Suprapubic skin (tissue), 4 donors: ENCODE data around the gene VARS1. TPM values are rescaled to one million over a fixed set of nuclear protein-coding genes. Genes with fewer than 3 reads are reported as not detected.
"Not testable (repeated sequence)": the region's sequence is repeated elsewhere in the genome, so short reads cannot be mapped to it uniquely, and the experiment has no call there.

Source experiments
- DNase-seq, 2 donors: peaks; one replicate each; pipeline ENCODE4 v3.0.0-alpha.2; 2019; ENCODE audit warnings: low spot score in 2 of 2
- H3K27ac ChIP-seq: fragments of 200-600 bp; sonication (generic); one replicate; pipeline ENCODE4 v1.5.1; 2019
- H3K27me3 ChIP-seq: fragments of 200-600 bp; sonication (generic); one replicate; pipeline ENCODE4 v1.5.1; 2019
- H3K36me3 ChIP-seq: fragments of 200-600 bp; sonication (generic); one replicate; pipeline ENCODE4 v1.5.1; 2019
- H3K4me1 ChIP-seq: fragments of 200-600 bp; sonication (generic); one replicate; pipeline ENCODE4 v1.5.1; 2019
- H3K4me3 ChIP-seq: fragments of 200-600 bp; sonication (generic); one replicate; pipeline ENCODE4 v1.5.1; 2019; ENCODE audit warnings: mild to moderate bottlenecking
- H3K9me3 ChIP-seq: fragments of 200-600 bp; sonication (generic); one replicate; pipeline ENCODE4 v1.5.1; 2019
- EP300 ChIP-seq: sonication (generic); formaldehyde crosslinking; IDR thresholded peaks from one replicate; pipeline ENCODE4 v1.6.1; 2017; ENCODE audit warnings: antibody characterized with exemption
- POLR2A ChIP-seq, 2 donors: fragments of 450-650 bp; IDR thresholded peaks; one replicate each; pipeline ENCODE4 v1.6.1; 2017; ENCODE audit warnings: antibody characterized with exemption in 2 of 2, mild to moderate bottlenecking in 2 of 2, moderate library complexity in 2 of 2
- POLR2AphosphoS5 ChIP-seq, 3 donors: sonication (generic); formaldehyde crosslinking; IDR thresholded peaks; one replicate each; pipeline ENCODE4 v1.6.1; 2017; ENCODE audit warnings: antibody characterized with exemption in 3 of 3
- WGBS: methylation state at CpG from one replicate; pipeline ENCODE4 v1.1.5; 2018; 5-methylcytosine and 5-hydroxymethylcytosine counted together
- total RNA-seq, 4 donors: library from RNA; depleted of rRNA; stranded (reverse); fragments of >200 nt; gene quantifications; one replicate each; pipeline ENCODE4 v1.1.0, GENCODE V29; 2016
- TF ChIP-seq, protein P1 (sequence below), 2 donors: fragments of 200-600 bp in 1 of 2; fragments of 450-650 bp in 1 of 2; sonication (generic) in 1 of 2; IDR thresholded peaks; one replicate each; pipeline ENCODE4 v1.5.1; 2016 to 2019; ENCODE audit warnings: antibody characterized with exemption in 2 of 2, mild to moderate bottlenecking in 1 of 2, moderate library complexity in 1 of 2

The VARS1 gene
- total RNA-seq, 4 donors from 2014 or later, result 48.8 to 60.0 (median 59.1) TPM

- Histone ChIP-seq H3K27ac (peak overlapping the region; percentile 96), H3K9me3 (no peaks in the 10 kb centered on the region), H3K4me3 (peak overlapping the region; percentile 70), H3K27me3 (no peaks in the 10 kb centered on the region), H3K4me1 (peaks cover 58% of the 10 kb centered on the region), H3K36me3 (no peaks in the 10 kb centered on the region)
- DNase-seq, result peak; percentile 95 to 97
- TF ChIP-seq EP300 (no peak), POLR2A (IDR thresholded peaks at IDR 0.05) (peak in 1 of 2 donors; percentile 48), POLR2AphosphoS5 (IDR thresholded peaks at IDR 0.05) (peak; percentile 11 to 51 (median 16))
- TF ChIP-seq, protein P1, sequence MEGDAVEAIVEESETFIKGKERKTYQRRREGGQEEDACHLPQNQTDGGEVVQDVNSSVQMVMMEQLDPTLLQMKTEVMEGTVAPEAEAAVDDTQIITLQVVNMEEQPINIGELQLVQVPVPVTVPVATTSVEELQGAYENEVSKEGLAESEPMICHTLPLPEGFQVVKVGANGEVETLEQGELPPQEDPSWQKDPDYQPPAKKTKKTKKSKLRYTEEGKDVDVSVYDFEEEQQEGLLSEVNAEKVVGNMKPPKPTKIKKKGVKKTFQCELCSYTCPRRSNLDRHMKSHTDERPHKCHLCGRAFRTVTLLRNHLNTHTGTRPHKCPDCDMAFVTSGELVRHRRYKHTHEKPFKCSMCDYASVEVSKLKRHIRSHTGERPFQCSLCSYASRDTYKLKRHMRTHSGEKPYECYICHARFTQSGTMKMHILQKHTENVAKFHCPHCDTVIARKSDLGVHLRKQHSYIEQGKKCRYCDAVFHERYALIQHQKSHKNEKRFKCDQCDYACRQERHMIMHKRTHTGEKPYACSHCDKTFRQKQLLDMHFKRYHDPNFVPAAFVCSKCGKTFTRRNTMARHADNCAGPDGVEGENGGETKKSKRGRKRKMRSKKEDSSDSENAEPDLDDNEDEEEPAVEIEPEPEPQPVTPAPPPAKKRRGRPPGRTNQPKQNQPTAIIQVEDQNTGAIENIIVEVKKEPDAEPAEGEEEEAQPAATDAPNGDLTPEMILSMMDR (IDR thresholded peaks at IDR 0.05), result no peak
- under 1% methylated on average over 13 of the region's 13 CpGs for WGBS
Measured at GRCh38 chr6:31826793-31827285, 31.3 kb upstream of the VARS1 start.

DNA sequence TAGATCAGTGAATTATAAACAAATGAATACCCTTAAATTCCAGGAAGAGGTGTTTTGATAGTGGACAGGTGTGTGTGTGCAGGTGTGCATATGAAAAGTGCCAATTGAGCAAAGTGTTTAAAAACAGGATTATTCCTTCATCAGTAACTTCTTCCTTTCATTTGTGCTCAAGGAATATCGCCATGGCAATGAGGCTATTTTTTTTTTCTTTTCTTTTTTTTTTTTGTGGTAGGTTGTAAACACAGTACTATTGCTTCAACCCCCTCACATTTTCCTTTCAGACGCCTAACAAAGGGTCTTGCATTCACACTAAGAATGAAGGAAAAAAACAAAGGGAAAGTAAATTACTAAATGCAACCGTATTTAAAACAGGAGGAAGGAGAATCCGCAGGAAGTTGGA is 30.0 kb upstream of the VARS1 start:
- peak overlapping the region; percentile 96 for H3K27ac ChIP-seq
- no peak for DNase-seq
- H3K9me3 ChIP-seq, result no peaks in the 10 kb centered on the region
- peak overlapping the region; percentile 70 for H3K4me3 ChIP-seq
- no peak for TF ChIP-seq POLR2AphosphoS5 (IDR thresholded peaks at IDR 0.05)
- TF ChIP-seq, protein P1 (IDR thresholded peaks at IDR 0.05), result no peak
- TF ChIP-seq POLR2A (IDR thresholded peaks at IDR 0.05), result no peak
- no peak for TF ChIP-seq EP300
- H3K36me3 ChIP-seq, result no peaks in the 10 kb centered on the region
- H3K4me1 ChIP-seq, result peaks cover 57% of the 10 kb centered on the region
- no peaks in the 10 kb centered on the region for H3K27me3 ChIP-seq
- 45% methylated on average over 4 of the region's 4 CpGs for WGBS

- not testable (repeated sequence) for H3K27me3 ChIP-seq, H3K4me3 ChIP-seq, DNase-seq, H3K9me3 ChIP-seq, H3K36me3 ChIP-seq
- 60% methylated on average over 9 of the region's 9 CpGs for WGBS
- H3K27ac ChIP-seq, result peak overlapping the region; percentile 96
- H3K4me1 ChIP-seq, result peaks cover 74% of the 10 kb centered on the region
Measured at GRCh38 chr6:31823592-31824196, 28.1 kb upstream of the VARS1 start.

- no peaks in the 10 kb centered on the region for H3K9me3 ChIP-seq
- peaks cover 87% of the 10 kb centered on the region for H3K4me1 ChIP-seq
- no peaks in the 10 kb centered on the region for H3K36me3 ChIP-seq
- 1% methylated on average over 25 of the region's 25 CpGs for WGBS
- TF ChIP-seq POLR2AphosphoS5 (IDR thresholded peaks at IDR 0.05) (peak; percentile 4 to 69 (median 42)), POLR2A (IDR thresholded peaks at IDR 0.05) (peak in 1 of 2 donors; percentile 54), EP300 (no peak)
- TF ChIP-seq, protein P1 (IDR thresholded peaks at IDR 0.05), result no peak
- no peaks in the 10 kb centered on the region for H3K27me3 ChIP-seq
- peak; percentile 93 to 94 for DNase-seq
- peak overlapping the region; percentile 61 for H3K4me3 ChIP-seq
- peak overlapping the region; percentile 96 for H3K27ac ChIP-seq
Measured at GRCh38 chr6:31822036-31822821, 26.7 kb upstream of the VARS1 start.

DNA sequence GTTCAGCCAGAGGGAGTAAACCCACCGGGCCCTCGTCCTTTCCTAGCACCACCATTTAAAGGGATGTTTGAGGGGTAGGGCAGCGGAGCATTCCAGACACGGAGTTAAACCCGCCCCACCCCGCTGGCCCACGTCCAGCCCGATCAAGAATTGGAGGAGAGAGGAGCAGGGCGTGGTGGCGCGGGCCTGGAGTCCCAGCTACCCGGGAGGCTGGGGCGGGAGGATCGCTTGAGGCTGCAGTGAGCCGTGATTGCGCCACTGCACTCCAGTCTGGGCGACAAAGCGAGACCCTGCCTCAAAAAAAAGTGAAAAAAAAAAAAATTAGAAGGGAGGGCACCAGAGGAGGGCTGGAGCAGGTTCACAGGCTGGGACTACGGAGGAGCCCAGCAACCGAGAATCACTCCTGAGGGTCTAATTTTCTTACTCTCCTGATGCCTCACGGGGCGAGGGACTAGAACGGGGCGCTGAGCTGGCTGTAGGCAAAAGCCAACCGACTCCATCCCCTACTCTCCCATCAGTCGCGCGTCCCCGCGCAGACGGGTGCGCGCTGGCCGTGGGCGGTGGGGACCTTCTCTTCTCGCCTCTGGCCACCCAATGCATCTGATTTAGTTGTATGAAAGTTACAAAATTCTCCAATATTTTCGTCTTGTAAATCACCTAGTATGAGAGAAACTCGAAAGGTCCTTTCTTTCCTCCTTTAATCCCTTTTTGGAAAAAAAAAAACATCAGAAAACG is 25.9 kb upstream of the VARS1 start:
- DNase-seq, result peak; percentile 89 to 91
- TF ChIP-seq EP300, result no peak
- TF ChIP-seq, protein P1 (IDR thresholded peaks at IDR 0.05), result no peak
- TF ChIP-seq POLR2AphosphoS5 (IDR thresholded peaks at IDR 0.05), result no peak
- TF ChIP-seq POLR2A (IDR thresholded peaks at IDR 0.05), result no peak
- WGBS, result 2% methylated on average over 39 of the region's 39 CpGs
- Histone ChIP-seq H3K4me1 (peaks cover 85% of the 10 kb centered on the region), H3K27ac (peak overlapping the region; percentile 96), H3K36me3 (no peaks in the 10 kb centered on the region), H3K27me3 (no peaks in the 10 kb centered on the region), H3K9me3 (no peaks in the 10 kb centered on the region), H3K4me3 (peak overlapping the region; percentile 61)

GRCh38 chr6:31820399-31820798 is 24.8 kb upstream of the VARS1 start:
- H3K4me3 ChIP-seq, H3K36me3 ChIP-seq, H3K9me3 ChIP-seq, H3K27me3 ChIP-seq, DNase-seq: not testable (repeated sequence)
- WGBS, result 65% methylated on average over 10 of the region's 10 CpGs
- Histone ChIP-seq H3K27ac (peak overlapping the region; percentile 96), H3K4me1 (peaks cover 74% of the 10 kb centered on the region)
